OCI-LY1 (cell line): ENCODE measurements around the gene ST3GAL3.

ENCODE experiments used
- EZH2 ChIP-seq: fragments of 200-600 bp; sonication (generic), shearing (Covaris generic); IDR thresholded peaks from 2 replicates; pipeline ENCODE4 v1.8.0; 2017; ENCODE audit warnings: borderline replicate concordance, mixed run types, mild to moderate bottlenecking, antibody characterized with exemption, low read length, moderate library complexity, mixed read lengths
- TF ChIP-seq, protein P1 (sequence below): fragments of 200-600 bp; sonication (generic), shearing (Covaris generic); IDR thresholded peaks from 2 replicates; pipeline ENCODE4 v1.5.1; 2017; ENCODE audit warnings: mild to moderate bottlenecking, antibody characterized with exemption, low read length, moderate library complexity, mixed read lengths

GRCh38 chr1:43919906-43920305, 212.6 kb downstream of the ST3GAL3 start:
- TF ChIP-seq, protein P1, sequence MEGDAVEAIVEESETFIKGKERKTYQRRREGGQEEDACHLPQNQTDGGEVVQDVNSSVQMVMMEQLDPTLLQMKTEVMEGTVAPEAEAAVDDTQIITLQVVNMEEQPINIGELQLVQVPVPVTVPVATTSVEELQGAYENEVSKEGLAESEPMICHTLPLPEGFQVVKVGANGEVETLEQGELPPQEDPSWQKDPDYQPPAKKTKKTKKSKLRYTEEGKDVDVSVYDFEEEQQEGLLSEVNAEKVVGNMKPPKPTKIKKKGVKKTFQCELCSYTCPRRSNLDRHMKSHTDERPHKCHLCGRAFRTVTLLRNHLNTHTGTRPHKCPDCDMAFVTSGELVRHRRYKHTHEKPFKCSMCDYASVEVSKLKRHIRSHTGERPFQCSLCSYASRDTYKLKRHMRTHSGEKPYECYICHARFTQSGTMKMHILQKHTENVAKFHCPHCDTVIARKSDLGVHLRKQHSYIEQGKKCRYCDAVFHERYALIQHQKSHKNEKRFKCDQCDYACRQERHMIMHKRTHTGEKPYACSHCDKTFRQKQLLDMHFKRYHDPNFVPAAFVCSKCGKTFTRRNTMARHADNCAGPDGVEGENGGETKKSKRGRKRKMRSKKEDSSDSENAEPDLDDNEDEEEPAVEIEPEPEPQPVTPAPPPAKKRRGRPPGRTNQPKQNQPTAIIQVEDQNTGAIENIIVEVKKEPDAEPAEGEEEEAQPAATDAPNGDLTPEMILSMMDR = no peak
- TF ChIP-seq EZH2 = no peak
